Vagina (tissue), 2 donors: Measurements from ENCODE around the gene DAB1. TPM values are rescaled to one million over a fixed set of nuclear protein-coding genes. Genes with fewer than 3 reads are reported as not detected.

Source experiments
- DNase-seq, 2 donors: peaks; one replicate each; pipeline ENCODE4 v3.0.0-alpha.2; 2017; ENCODE audit errors: extremely low spot score in 2 of 2
- H3K27ac ChIP-seq: fragments of 200-600 bp; sonication (generic); one replicate; pipeline ENCODE4 v1.5.1; 2019
- H3K27me3 ChIP-seq: fragments of 200-600 bp; sonication (generic); one replicate; pipeline ENCODE4 v1.5.1; 2019
- H3K36me3 ChIP-seq, 2 donors: fragments of 200-600 bp; sonication (generic); one replicate each; pipeline ENCODE4 v1.5.1; 2017 to 2019
- H3K4me1 ChIP-seq: fragments of 200-600 bp; sonication (generic); one replicate; pipeline ENCODE4 v1.5.1; 2019
- H3K4me3 ChIP-seq, 2 donors: fragments of 200-600 bp; sonication (generic); 1 replicate in 1 of 2; 2 replicates in 1 of 2; pipeline ENCODE4 v1.5.1; 2016 to 2019
- H3K9me3 ChIP-seq: fragments of 200-600 bp; sonication (generic); one replicate; pipeline ENCODE4 v1.5.1; 2019
- POLR2A ChIP-seq, 2 donors: fragments of 450-650 bp; IDR thresholded peaks; one replicate each; pipeline ENCODE4 v1.6.1; 2017; ENCODE audit warnings: antibody characterized with exemption in 2 of 2, mild to moderate bottlenecking in 2 of 2, moderate library complexity in 2 of 2
- POLR2AphosphoS5 ChIP-seq, 2 donors: sonication (generic); formaldehyde crosslinking; IDR thresholded peaks; one replicate each; pipeline ENCODE4 v1.9.0; 2017; ENCODE audit warnings: antibody characterized with exemption in 2 of 2, mild to moderate bottlenecking in 2 of 2, low read depth in 1 of 2; ENCODE audit not compliant: insufficient read depth in 1 of 2
- intact Hi-C: fragments of 100-400 bp; cut with DNase I; formaldehyde crosslinking; loops from one replicate; pipeline ENCODE4 v1.15.1; 2023
- total RNA-seq: library from RNA; depleted of rRNA; stranded (reverse); fragments of >200 nt; gene quantifications from one replicate; pipeline ENCODE4 v1.2.3, GENCODE V29; 2016
- TF ChIP-seq, protein P1 (sequence below), 3 experiments: fragments of 450-650 bp in 2 of 3; fragments of 200-600 bp in 1 of 3; sonication (generic) in 1 of 3; IDR thresholded peaks; one replicate each; pipeline ENCODE4 v1.5.1; 2017 to 2019; ENCODE audit warnings: antibody characterized with exemption in 3 of 3, mild to moderate bottlenecking in 2 of 3, moderate library complexity in 2 of 3

DAB1 gene
- total RNA-seq, 1 donor from 2014 or later: 0.25 TPM

GRCh38 chr1:57175506-57175905 lies 248.4 kb downstream of the DAB1 start:
- Histone ChIP-seq H3K36me3 (no peaks in the 10 kb centered on the region), H3K27me3 (no peaks in the 10 kb centered on the region), H3K4me1 (no peaks in the 10 kb centered on the region), H3K4me3 (no peak overlapping the region), H3K27ac (no peak overlapping the region), H3K9me3 (no peaks in the 10 kb centered on the region)
- TF ChIP-seq POLR2A (IDR thresholded peaks at IDR 0.05) (no peak), POLR2AphosphoS5 (IDR thresholded peaks at IDR 0.05; ENCODE audit: insufficient read depth in 1 of 2, low read depth in 1 of 2) (no peak)
- TF ChIP-seq, protein P1, sequence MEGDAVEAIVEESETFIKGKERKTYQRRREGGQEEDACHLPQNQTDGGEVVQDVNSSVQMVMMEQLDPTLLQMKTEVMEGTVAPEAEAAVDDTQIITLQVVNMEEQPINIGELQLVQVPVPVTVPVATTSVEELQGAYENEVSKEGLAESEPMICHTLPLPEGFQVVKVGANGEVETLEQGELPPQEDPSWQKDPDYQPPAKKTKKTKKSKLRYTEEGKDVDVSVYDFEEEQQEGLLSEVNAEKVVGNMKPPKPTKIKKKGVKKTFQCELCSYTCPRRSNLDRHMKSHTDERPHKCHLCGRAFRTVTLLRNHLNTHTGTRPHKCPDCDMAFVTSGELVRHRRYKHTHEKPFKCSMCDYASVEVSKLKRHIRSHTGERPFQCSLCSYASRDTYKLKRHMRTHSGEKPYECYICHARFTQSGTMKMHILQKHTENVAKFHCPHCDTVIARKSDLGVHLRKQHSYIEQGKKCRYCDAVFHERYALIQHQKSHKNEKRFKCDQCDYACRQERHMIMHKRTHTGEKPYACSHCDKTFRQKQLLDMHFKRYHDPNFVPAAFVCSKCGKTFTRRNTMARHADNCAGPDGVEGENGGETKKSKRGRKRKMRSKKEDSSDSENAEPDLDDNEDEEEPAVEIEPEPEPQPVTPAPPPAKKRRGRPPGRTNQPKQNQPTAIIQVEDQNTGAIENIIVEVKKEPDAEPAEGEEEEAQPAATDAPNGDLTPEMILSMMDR (IDR thresholded peaks at IDR 0.05): no peak
- no peak for DNase-seq
- intact Hi-C loops: no loop called here

DNA sequence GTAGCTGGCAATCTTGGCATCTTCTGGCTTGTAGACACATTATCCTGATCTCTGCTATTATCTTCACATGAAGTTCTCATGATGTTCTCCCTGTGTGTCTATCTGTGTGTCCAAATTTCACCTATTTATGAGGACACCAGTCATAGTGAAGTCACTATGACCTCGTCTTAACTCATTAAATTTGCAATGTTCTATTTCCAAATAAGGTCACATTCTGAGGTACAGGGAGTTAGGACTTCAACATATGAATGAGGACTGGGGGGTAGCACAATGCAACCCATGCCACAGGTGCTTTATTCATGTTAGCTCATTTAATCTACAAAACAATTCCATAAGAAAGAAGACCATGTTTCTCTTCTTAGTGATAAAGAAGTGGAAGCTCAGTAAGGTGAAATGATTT lies 251.8 kb downstream of the DAB1 start:
- intact Hi-C loops: no loop called here
- no peak overlapping the region for H3K4me3 ChIP-seq
- no peaks in the 10 kb centered on the region for H3K9me3 ChIP-seq
- H3K4me1 ChIP-seq: no peaks in the 10 kb centered on the region
- no peaks in the 10 kb centered on the region for H3K36me3 ChIP-seq
- DNase-seq: no peak
- H3K27me3 ChIP-seq: no peaks in the 10 kb centered on the region
- TF ChIP-seq POLR2A (IDR thresholded peaks at IDR 0.05): no peak
- no peak for TF ChIP-seq POLR2AphosphoS5 (IDR thresholded peaks at IDR 0.05; ENCODE audit: insufficient read depth in 1 of 2, low read depth in 1 of 2)
- TF ChIP-seq, protein P1 (IDR thresholded peaks at IDR 0.05): no peak
- H3K27ac ChIP-seq: no peak overlapping the region

GRCh38 chr1:57167997-57168396 lies 255.9 kb downstream of the DAB1 start:
- DNase-seq: no peak
- Histone ChIP-seq H3K4me3 (no peak overlapping the region), H3K9me3 (no peaks in the 10 kb centered on the region), H3K27ac (no peak overlapping the region), H3K36me3 (no peaks in the 10 kb centered on the region), H3K27me3 (no peaks in the 10 kb centered on the region), H3K4me1 (no peaks in the 10 kb centered on the region)
- intact Hi-C loops: no loop called here
- TF ChIP-seq, protein P1 (IDR thresholded peaks at IDR 0.05): no peak
- no peak for TF ChIP-seq POLR2A (IDR thresholded peaks at IDR 0.05)
- TF ChIP-seq POLR2AphosphoS5 (IDR thresholded peaks at IDR 0.05; ENCODE audit: insufficient read depth in 1 of 2, low read depth in 1 of 2): no peak

- H3K36me3 ChIP-seq: no peaks in the 10 kb centered on the region
- no peaks in the 10 kb centered on the region for H3K4me1 ChIP-seq
- intact Hi-C loops: no loop called here
- DNase-seq: no peak
- TF ChIP-seq POLR2A (IDR thresholded peaks at IDR 0.05) (no peak), POLR2AphosphoS5 (IDR thresholded peaks at IDR 0.05; ENCODE audit: insufficient read depth in 1 of 2, low read depth in 1 of 2) (no peak)
- TF ChIP-seq, protein P1 (IDR thresholded peaks at IDR 0.05): no peak
- H3K27me3 ChIP-seq: no peaks in the 10 kb centered on the region
- no peaks in the 10 kb centered on the region for H3K9me3 ChIP-seq
- H3K4me3 ChIP-seq: no peak overlapping the region
- no peak overlapping the region for H3K27ac ChIP-seq
These were observed 258.3 kb downstream of the DAB1 start for GRCh38 chr1:57165546-57165945.

GRCh38 chr1:57164584-57164983 lies 259.3 kb downstream of the DAB1 start:
- no peak overlapping the region for H3K4me3 ChIP-seq
- no peaks in the 10 kb centered on the region for H3K27me3 ChIP-seq
- TF ChIP-seq POLR2AphosphoS5 (IDR thresholded peaks at IDR 0.05; ENCODE audit: insufficient read depth in 1 of 2, low read depth in 1 of 2) (no peak), POLR2A (IDR thresholded peaks at IDR 0.05) (no peak)
- TF ChIP-seq, protein P1 (IDR thresholded peaks at IDR 0.05): no peak
- no peaks in the 10 kb centered on the region for H3K36me3 ChIP-seq
- no peaks in the 10 kb centered on the region for H3K9me3 ChIP-seq
- DNase-seq: no peak
- intact Hi-C loops: no loop called here
- H3K4me1 ChIP-seq: no peaks in the 10 kb centered on the region
- H3K27ac ChIP-seq: no peak overlapping the region
